Hepatocyte (in vitro differentiated cells): ENCODE data around the gene ZBTB43.

Source experiments
- CTCF ChIP-seq: fragments of 200-600 bp; sonication (generic); IDR thresholded peaks from 2 replicates; pipeline ENCODE4 v1.5.1; 2016; ENCODE audit warnings: antibody characterized with exemption, mild to moderate bottlenecking; ENCODE audit not compliant: poor library complexity
- EZH2 ChIP-seq: fragments of 200-600 bp; sonication (generic); IDR thresholded peaks from 2 replicates; pipeline ENCODE4 v1.6.1; 2016; ENCODE audit warnings: antibody characterized with exemption, mild to moderate bottlenecking, borderline replicate concordance
- EZH2phosphoT487 ChIP-seq: fragments of 200-600 bp; sonication (generic); IDR thresholded peaks from one replicate; pipeline ENCODE4 v1.6.1; 2018; ENCODE audit warnings: antibody characterized with exemption, mild to moderate bottlenecking, low read depth, moderate library complexity; ENCODE audit not compliant: unreplicated experiment, severe bottlenecking

- no peak for TF ChIP-seq EZH2phosphoT487
- TF ChIP-seq CTCF: no peak
- no peak for TF ChIP-seq EZH2
Measured at GRCh38 chr9:126849591-126850225, 44.9 kb downstream of the ZBTB43 start.
